Motor neuron (in vitro differentiated cells): ENCODE results near the gene MIPOL1. TPM values are rescaled to one million over a fixed set of nuclear protein-coding genes. Genes with fewer than 3 reads are reported as not detected.
A peak's percentile ranks its signal among the peaks of the same experiment; 100 is the strongest.
"Not testable (repeated sequence)": the region's sequence is repeated elsewhere in the genome, so short reads cannot be mapped to it uniquely, and the experiment has no call there.

Source experiments
- ATAC-seq, 8 experiments: fragments of 200-7000 bp; cut with Tn5 transposase; replicated peaks in 6 of 8; 2 replicates each; pipeline ENCODE4 v1.8.0; 2021; ENCODE audit warnings: mild to moderate bottlenecking in 8 of 8, moderate library complexity in 8 of 8
- H3K27ac ChIP-seq, 2 donors: fragments of 250-450 bp; sonication (Bioruptor Pico); 2 replicates each; pipeline ENCODE4 v1.9.0; 2021; ENCODE audit warnings: antibody characterized with exemption in 2 of 2, mild to moderate bottlenecking in 2 of 2, moderate library complexity in 1 of 2
- H3K4me1 ChIP-seq, 2 donors: fragments of 250-450 bp; sonication (Bioruptor Pico); replicated peaks in 1 of 2; 2 replicates each; pipeline ENCODE4 v1.6.1; 2021; ENCODE audit warnings: antibody characterized with exemption in 2 of 2, mild to moderate bottlenecking in 2 of 2, moderate library complexity in 1 of 2
- H3K4me3 ChIP-seq, 5 donors: fragments of 250-450 bp; sonication (Bioruptor Pico); 2 replicates each; pipeline ENCODE4 v1.9.0; 2021; ENCODE audit warnings: antibody characterized with exemption in 5 of 5, mild to moderate bottlenecking in 5 of 5, moderate library complexity in 4 of 5
- WGBS, 10 experiments: fragments of 450-650 bp; shearing (Covaris generic); methylation state at CpG; one replicate each; pipeline ENCODE4 v1.0.0; 2022; 5-methylcytosine and 5-hydroxymethylcytosine counted together
- in situ Hi-C, 9 experiments: fragments of 400-800 bp; cut with MboI; loops; one replicate each; pipeline ENCODE4 v1.15.0; 2021; ENCODE audit warnings: low sequenced_read_pairs in 9 of 9, low pct_unique_long_range_greater_than_20kb in 2 of 9; ENCODE audit not compliant: unreplicated experiment in 9 of 9
- total RNA-seq, 8 experiments: library from RNA; unstranded; fragments of 300-600 nt; gene quantifications; 2 replicates each; pipeline versions ENCODE4 v1.2.3 to v1.2.4, GENCODE V29; 2022

MIPOL1 gene, protein sequence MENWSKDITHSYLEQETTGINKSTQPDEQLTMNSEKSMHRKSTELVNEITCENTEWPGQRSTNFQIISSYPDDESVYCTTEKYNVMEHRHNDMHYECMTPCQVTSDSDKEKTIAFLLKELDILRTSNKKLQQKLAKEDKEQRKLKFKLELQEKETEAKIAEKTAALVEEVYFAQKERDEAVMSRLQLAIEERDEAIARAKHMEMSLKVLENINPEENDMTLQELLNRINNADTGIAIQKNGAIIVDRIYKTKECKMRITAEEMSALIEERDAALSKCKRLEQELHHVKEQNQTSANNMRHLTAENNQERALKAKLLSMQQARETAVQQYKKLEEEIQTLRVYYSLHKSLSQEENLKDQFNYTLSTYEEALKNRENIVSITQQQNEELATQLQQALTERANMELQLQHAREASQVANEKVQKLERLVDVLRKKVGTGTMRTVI
- 10 to 100 TPM in 6 of 8 experiments, 1 to 10 TPM in 2; 7.0 to 28.0 (median 14.3) TPM for total RNA-seq

DNA sequence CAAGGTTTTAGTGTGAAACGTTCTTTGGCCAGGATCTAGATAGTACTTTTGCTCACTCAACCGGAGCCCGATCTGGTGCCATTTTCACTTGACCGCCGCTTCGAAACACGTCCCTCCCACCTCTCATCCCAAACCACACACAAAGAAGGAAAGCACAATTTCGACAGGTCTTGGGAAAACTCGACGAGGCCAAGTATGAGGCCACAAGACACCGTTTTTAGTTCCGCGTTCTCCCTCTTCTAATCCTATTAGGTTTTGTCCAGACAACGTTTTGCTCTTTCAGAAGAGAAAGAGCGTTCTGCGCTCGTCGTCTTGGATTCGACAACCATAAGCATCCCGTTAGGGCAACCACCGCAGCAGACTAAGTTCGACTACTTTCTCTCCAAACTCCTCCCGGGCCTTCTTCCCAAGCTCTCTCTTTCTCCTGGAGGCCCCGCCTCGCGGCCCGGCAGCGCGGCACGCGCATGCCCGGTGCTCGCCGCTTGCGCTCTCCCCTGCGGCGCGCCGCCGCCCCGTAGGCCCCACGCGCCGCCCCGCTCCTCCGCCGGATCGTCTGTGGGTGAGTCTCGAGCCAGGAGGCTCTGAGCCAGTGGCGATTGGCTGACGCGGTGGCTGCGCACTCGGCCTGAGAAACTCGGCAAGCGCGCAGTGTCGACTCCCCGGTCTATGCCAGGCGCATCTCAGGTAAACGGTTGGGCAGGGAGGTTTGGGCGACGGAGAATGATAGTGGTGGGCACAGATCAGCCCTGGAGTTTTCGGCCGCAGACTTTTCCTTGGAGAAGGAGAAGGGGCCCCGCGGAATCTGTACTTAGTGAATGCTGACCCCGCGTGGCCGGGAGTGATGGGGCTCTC is at the start of gene MIPOL1:
Gene MIPOL1 (plus strand): TSS at position 517 of the 852 bp plus-strand sequence. CDS start 49,952 bp downstream, outside the sequence.
- H3K27ac ChIP-seq: peak within 1 kb of the TSS in 1 of 2 donors; percentile 57

GRCh38 chr14:37150414-37150813 is 47.3 kb upstream of the MIPOL1 start:
- ATAC-seq: peak in 3 of 8 experiments; percentile 55 to 76 (median 71)
- 0% methylated on average over 1 to 2 of the region's 3 CpGs; no CpG with 5 or more reads in 2 of the 10 experiments for WGBS, 10 experiments
- H3K27ac ChIP-seq: no peak overlapping the region
- H3K4me3 ChIP-seq: no peak overlapping the region
- no peaks in the 10 kb centered on the region for H3K4me1 ChIP-seq
- in situ Hi-C loops: loop anchor here in 1 of 9 experiments (25.0 kb wide), 1 partner anchor 513 kb away; no protein-coding TSS in a partner anchor

More for the DNA sequence above, at the start of gene MIPOL1:
- peak within 1 kb of the TSS; percentile 43 to 65 (median 53) for H3K4me3 ChIP-seq
- peak; percentile 95 to 100 (median 99) for ATAC-seq
- WGBS, 10 experiments: 0 to 10% (median 3%) methylated on average over 8 to 37 of the region's 70 CpGs; no CpG with 5 or more reads in 1 of the 10 experiments
- in situ Hi-C loops: no loop called here
- H3K4me1 ChIP-seq: peaks cover 6 to 7% of the 10 kb centered on the region in 2 donors

DNA sequence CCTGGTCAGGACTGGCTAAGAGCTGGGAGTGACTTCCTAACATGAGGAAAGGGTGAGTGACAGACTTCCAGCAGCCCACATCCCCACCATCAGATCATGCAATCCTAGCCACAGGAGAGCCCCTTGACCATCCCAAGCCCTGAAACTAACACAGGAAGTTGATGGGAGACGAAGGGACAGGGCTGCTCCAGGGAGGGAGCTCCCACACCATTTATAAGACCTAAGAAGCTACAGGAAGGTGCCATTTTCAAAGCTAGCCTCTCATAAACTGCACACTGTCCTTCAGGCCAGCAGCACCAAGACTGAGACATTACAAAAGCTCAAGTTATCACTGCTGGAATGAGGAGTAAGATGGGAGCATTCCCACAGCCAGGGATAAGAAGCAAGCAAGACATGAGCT is 44.7 kb upstream of the MIPOL1 start:
- no peak for ATAC-seq
- Histone ChIP-seq H3K4me1 (no peaks in the 10 kb centered on the region), H3K27ac (no peak overlapping the region), H3K4me3 (no peak overlapping the region)
- 17 to 100% (median 33%) methylated on average over 1 of the region's 1 CpG; no CpG with 5 or more reads in 7 of the 10 experiments for WGBS, 10 experiments
- in situ Hi-C loops: loop anchor here in 1 of 9 experiments (25.0 kb wide), 1 partner anchor 516 kb away; no protein-coding TSS in a partner anchor

GRCh38 chr14:37153483-37153882 is 44.3 kb upstream of the MIPOL1 start:
- Histone ChIP-seq H3K27ac (no peak overlapping the region), H3K4me3 (no peak overlapping the region), H3K4me1 (no peaks in the 10 kb centered on the region)
- in situ Hi-C loops: loop anchor here in 1 of 9 experiments (25.0 kb wide), 1 partner anchor 516 kb away; no protein-coding TSS in a partner anchor
- WGBS, 10 experiments: 20 to 80% (median 40%) methylated on average over 1 of the region's 5 CpGs; no CpG with 5 or more reads in 7 of the 10 experiments
- ATAC-seq: no peak

- ATAC-seq: no peak
- in situ Hi-C loops: loop anchor here in 1 of 9 experiments (25.0 kb wide), 1 partner anchor 521 kb away; no protein-coding TSS in a partner anchor
- no peak overlapping the region for H3K27ac ChIP-seq
Observed at GRCh38 chr14:37157987-37158386, 39.8 kb upstream of the MIPOL1 start.

GRCh38 chr14:37162307-37162706 is 35.4 kb upstream of the MIPOL1 start:
- in situ Hi-C loops: loop anchor here in 1 of 9 experiments (25.0 kb wide), 1 partner anchor 525 kb away; no protein-coding TSS in a partner anchor
- H3K4me1 ChIP-seq, H3K4me3 ChIP-seq, H3K27ac ChIP-seq, ATAC-seq: not testable (repeated sequence)
- no CpG with 5 or more reads among the region's 2 CpGs for WGBS, 10 experiments

More at GRCh38 chr14:37157987-37158386, 39.8 kb upstream of the MIPOL1 start:
- H3K4me1 ChIP-seq: no peaks in the 10 kb centered on the region
- WGBS, 10 experiments: 15 to 90% (median 79%) methylated on average over 1 to 2 of the region's 2 CpGs
- H3K4me3 ChIP-seq: no peak overlapping the region

- Histone ChIP-seq H3K27ac (no peak overlapping the region), H3K4me3 (no peak overlapping the region), H3K4me1 (no peaks in the 10 kb centered on the region)
- in situ Hi-C loops: loop anchor here in 1 of 9 experiments (25.0 kb wide), 1 partner anchor 528 kb away; no protein-coding TSS in a partner anchor
- WGBS, 10 experiments: 60 to 87% (median 67%) methylated on average over 1 to 3 of the region's 3 CpGs; no CpG with 5 or more reads in 5 of the 10 experiments
- ATAC-seq: no peak
Observed at GRCh38 chr14:37165794-37166193, 31.9 kb upstream of the MIPOL1 start.

GRCh38 chr14:37167151-37168047 is 30.3 kb upstream of the MIPOL1 start:
- in situ Hi-C loops: loop anchor here in 1 of 9 experiments (25.0 kb wide), 1 partner anchor 530 kb away; no protein-coding TSS in a partner anchor
- Histone ChIP-seq H3K4me1 (no peaks in the 10 kb centered on the region), H3K27ac (no peak overlapping the region), H3K4me3 (no peak overlapping the region)
- no peak for ATAC-seq
- 59 to 100% (median 83%) methylated on average over 1 to 10 of the region's 10 CpGs for WGBS, 10 experiments

DNA sequence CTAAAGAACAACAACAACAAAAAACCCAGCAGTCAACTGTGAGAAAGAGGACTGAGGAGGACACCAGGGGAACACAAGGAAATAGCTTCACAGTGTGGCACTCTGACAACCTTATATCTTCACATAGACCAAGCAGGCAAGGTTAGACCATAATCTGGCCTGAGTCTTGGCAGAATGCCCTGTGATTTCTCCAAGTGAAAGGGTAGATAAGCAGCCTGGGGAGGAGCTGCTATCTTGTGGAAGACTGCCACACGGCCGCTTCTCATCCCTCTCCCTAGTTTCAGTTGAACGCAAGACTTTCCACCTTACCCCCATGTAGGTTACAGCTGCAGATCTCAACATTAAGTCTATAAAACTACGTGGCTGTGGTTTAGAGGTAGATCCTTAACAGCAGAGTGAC is 29.0 kb upstream of the MIPOL1 start:
- in situ Hi-C loops: loop anchor here in 1 of 9 experiments (25.0 kb wide), 1 partner anchor 531 kb away; no protein-coding TSS in a partner anchor
- Histone ChIP-seq H3K27ac (no peak overlapping the region), H3K4me1 (peaks cover 0 to 8% of the 10 kb centered on the region in 2 donors), H3K4me3 (no peak overlapping the region)
- 79 to 100% (median 100%) methylated on average over 1 to 2 of the region's 4 CpGs; no CpG with 5 or more reads in 7 of the 10 experiments for WGBS, 10 experiments
- no peak for ATAC-seq

- Histone ChIP-seq H3K4me3 (no peak overlapping the region), H3K27ac (no peak overlapping the region), H3K4me1 (peaks cover 2 to 17% of the 10 kb centered on the region in 2 donors)
- in situ Hi-C loops: loop anchor here in 1 of 9 experiments (25.0 kb wide), 1 partner anchor 533 kb away; no protein-coding TSS in a partner anchor
- whole genome bisulfite sequencing, 10 experiments: 57 to 100% (median 86%) methylated on average over 1 to 8 of the region's 8 CpGs; no CpG with 5 or more reads in 1 of the 10 experiments
- ATAC-seq: no peak
Observed at GRCh38 chr14:37170237-37170636, 27.5 kb upstream of the MIPOL1 start.

DNA sequence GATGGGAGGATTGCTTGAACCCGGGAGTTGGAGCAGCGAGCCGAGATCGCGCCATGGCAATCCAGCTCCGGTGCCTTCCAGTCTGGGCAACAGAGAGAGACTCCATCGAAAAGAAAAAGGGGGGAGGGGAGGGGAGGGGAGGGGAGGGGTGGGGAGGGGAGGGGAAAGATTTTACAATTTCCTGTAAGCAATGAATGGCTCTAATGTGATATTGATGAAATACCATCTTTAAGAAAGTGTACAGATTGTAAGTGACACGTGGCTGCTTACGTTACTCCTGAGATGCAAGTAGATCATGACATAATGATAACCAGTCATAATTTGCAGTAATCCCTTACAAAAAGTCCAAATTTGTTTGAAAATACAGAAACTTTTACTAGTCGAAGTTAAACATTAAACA is 26.7 kb upstream of the MIPOL1 start:
- in situ Hi-C loops: loop anchor here in 1 of 9 experiments (25.0 kb wide), 1 partner anchor 534 kb away; no protein-coding TSS in a partner anchor
- 41 to 100% (median 70%) methylated on average over 1 to 9 of the region's 10 CpGs for WGBS, 10 experiments
- no peak overlapping the region for H3K27ac ChIP-seq
- peaks cover 2 to 17% of the 10 kb centered on the region in 2 donors for H3K4me1 ChIP-seq
- no peak for ATAC-seq
- no peak overlapping the region for H3K4me3 ChIP-seq
